Stimulated activated CD4-positive, alpha-beta T cell treated with anti-CD3 and anti-CD28 coated beads, Interleukin-4, amount 100 ng/mL, for 24 hours (primary cell): ENCODE measurements around the gene RBL2.
A peak's percentile ranks its signal among the peaks of the same experiment; 100 is the strongest.
"Not testable (repeated sequence)": the region's sequence is repeated elsewhere in the genome, so short reads cannot be mapped to it uniquely, and the experiment has no call there.

Experiments
- DNase-seq: peaks from one replicate; pipeline ENCODE4 v3.0.0-alpha.2; 2020

The RBL2 gene

GRCh38 chr16:53434377-53435065 is at the start of gene RBL2:
Gene RBL2 (plus strand): TSS chr16:53434471. CDS start chr16:53434557, 86 bp downstream.
- peak; percentile 85 for DNase-seq

GRCh38 chr16:53384610-53385009 is 49.7 kb upstream of the RBL2 start:
- not testable (repeated sequence) for DNase-seq

GRCh38 chr16:53404959-53405358 is 29.3 kb upstream of the RBL2 start:
- DNase-seq, result no peak

- DNase-seq, result no peak
Measured at GRCh38 chr16:53412549-53412948, 21.7 kb upstream of the RBL2 start.

GRCh38 chr16:53413864-53414263 is 20.4 kb upstream of the RBL2 start:
- DNase-seq, result no peak

GRCh38 chr16:53414381-53414780 is 19.9 kb upstream of the RBL2 start:
- DNase-seq, result no peak

- DNase-seq, result no peak
Measured at GRCh38 chr16:53415504-53415903, 18.8 kb upstream of the RBL2 start.

- no peak for DNase-seq
Measured at GRCh38 chr16:53417011-53417410, 17.3 kb upstream of the RBL2 start.

- DNase-seq, result no peak
Measured at GRCh38 chr16:53417976-53418375, 16.3 kb upstream of the RBL2 start.

- DNase-seq, result not testable (repeated sequence)
Measured at GRCh38 chr16:53419383-53419709, 14.9 kb upstream of the RBL2 start.

GRCh38 chr16:53421248-53421647 is 13.0 kb upstream of the RBL2 start:
- DNase-seq, result no peak

GRCh38 chr16:53423968-53424367 is 10.3 kb upstream of the RBL2 start:
- DNase-seq, result not testable (repeated sequence)

- no peak for DNase-seq
Measured at GRCh38 chr16:53428681-53429080, 5.6 kb upstream of the RBL2 start.

GRCh38 chr16:53429221-53429943 is 4.9 kb upstream of the RBL2 start:
- DNase-seq, result no peak

- no peak for DNase-seq
Measured at GRCh38 chr16:53430363-53430762, 3.9 kb upstream of the RBL2 start.

GRCh38 chr16:53433509-53433908 is 762 bp upstream of the RBL2 start:
- DNase-seq, result no peak

GRCh38 chr16:53433930-53434376 is 318 bp upstream of the RBL2 start:
- no peak for DNase-seq

- DNase-seq, result peak; percentile 63
Measured at GRCh38 chr16:53435066-53435688, 906 bp downstream of the RBL2 start.

- DNase-seq, result no peak
Measured at GRCh38 chr16:53440125-53440524, 5.9 kb downstream of the RBL2 start.

- DNase-seq, result no peak
Measured at GRCh38 chr16:53445534-53445933, 11.3 kb downstream of the RBL2 start.

GRCh38 chr16:53446090-53446489 is 11.8 kb downstream of the RBL2 start:
- no peak for DNase-seq

- DNase-seq, result no peak
Measured at GRCh38 chr16:53449816-53450517, 15.7 kb downstream of the RBL2 start.

GRCh38 chr16:53453928-53454327 is 19.7 kb downstream of the RBL2 start:
- DNase-seq, result no peak
